GM13976 (cell line): ENCODE measurements around the gene FAM180A.

Experiments
- DNase-seq: peaks from one replicate; pipeline ENCODE4 v3.0.0; 2012; ENCODE audit warnings: low spot score
- CTCF ChIP-seq: IDR thresholded peaks from 2 replicates; pipeline ENCODE4 v1.5.1; 2012; ENCODE audit warnings: borderline replicate concordance, mild to moderate bottlenecking; ENCODE audit not compliant: insufficient read depth; ENCODE audit errors: extremely low read depth, missing control alignments, control extremely low read depth
- in situ Hi-C: fragments of 300-500 bp; cut with MboI; formaldehyde crosslinking; loops from one replicate; pipeline ENCODE4 v1.12.0; 2022; ENCODE audit warnings: low sequenced_read_pairs, mixed read lengths, inconsistent platforms; ENCODE audit not compliant: unreplicated experiment

The FAM180A gene

GRCh38 chr7:135763261-135763660, 14.6 kb upstream of the FAM180A start:
- no peak for TF ChIP-seq CTCF
- no peak for DNase-seq
- in situ Hi-C loops: no loop called here

DNA sequence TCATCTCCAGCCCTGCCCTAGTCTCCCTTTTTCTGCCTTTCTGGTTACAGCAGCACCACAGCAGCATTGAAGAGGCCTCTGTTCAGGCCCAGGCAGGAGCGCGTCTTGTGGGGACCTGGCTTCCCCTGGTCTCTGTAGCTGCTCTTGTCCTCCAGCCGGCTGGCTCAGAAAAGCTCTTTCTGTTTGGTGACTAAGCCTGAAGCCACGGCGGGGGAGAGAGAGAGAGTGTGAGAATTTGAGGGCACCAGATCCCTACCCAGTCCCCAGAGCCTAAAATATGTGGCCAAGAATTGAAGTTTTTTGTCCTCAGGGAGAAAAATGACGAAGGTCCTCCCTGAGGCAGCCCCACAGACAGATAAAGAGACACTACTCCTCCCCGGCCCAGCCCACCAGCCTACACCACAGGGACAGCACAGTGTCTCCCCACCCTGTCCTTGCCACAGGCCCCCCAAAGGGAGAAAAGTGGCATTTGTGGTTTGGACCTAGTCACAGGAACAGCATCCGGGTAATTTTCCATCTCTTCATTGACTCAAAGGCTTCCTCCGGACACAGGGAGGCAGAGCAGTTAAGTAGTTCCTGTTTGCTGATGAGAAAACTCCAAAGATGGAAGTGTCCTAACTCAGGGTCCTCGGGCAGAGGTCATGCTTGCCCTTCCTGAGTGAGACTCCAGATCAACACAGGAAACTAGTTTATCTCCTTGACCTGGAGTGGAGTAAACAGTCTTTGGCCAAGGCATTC, 13.3 kb upstream of the FAM180A start:
- DNase-seq: no peak
- TF ChIP-seq CTCF: no peak
- in situ Hi-C loops: no loop called here

DNA sequence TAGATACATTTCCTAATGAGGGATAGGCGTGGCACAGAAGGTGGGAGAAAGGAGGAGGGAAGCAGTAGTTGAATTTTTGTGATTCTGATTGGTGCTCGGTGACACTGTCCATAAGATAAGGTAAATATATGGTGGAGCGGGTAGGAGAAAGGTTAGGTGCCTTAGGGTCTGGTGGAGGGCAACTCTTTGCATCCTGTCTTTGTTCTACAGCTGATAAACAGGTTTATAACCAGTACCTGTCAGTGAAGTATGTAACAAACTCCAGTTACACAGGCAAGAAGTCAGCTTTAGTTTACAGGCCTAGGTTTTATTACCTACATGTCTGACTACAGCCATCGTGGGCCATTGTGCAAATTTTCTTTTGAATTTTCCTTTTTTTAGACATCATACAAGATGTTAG, 10.9 kb upstream of the FAM180A start:
- in situ Hi-C loops: no loop called here
- TF ChIP-seq CTCF: no peak
- DNase-seq: no peak

GRCh38 chr7:135758531-135758932, 9.9 kb upstream of the FAM180A start:
- no peak for TF ChIP-seq CTCF
- no peak for DNase-seq
- in situ Hi-C loops: no loop called here

DNA sequence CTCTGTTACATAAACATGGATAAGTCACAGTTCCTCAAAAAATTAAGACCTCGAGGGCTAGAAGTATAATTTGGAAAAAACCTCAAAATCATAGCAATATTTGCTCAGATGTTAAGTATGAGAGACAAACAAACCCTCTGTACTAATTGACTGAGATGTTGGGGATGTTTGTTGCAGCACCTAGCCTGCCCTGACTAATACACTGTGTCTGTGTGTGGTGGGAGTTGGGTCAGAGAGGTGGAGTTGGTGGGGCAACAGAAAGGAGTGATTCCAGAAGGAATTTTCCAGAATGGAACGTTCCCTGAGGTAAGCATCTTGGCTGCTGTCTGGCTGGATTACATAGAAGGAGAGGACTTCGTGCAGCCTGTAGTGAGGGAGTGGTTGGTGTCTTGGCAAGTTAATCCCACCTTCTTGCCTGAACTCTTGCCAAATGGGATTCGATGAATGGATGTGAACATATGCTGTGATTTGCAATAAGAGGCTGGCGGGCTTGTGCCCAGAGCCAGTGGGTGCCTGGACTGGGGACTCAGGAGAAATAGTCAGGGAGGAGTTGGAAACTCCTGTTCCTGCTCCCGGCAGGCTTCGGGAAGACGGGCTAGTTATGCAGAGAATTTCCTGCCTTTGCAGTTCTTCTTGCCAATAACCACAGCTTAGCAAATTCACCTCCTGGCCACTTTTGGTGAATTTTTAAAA, 9.3 kb upstream of the FAM180A start:
- in situ Hi-C loops: no loop called here
- TF ChIP-seq CTCF: no peak
- DNase-seq: no peak

DNA sequence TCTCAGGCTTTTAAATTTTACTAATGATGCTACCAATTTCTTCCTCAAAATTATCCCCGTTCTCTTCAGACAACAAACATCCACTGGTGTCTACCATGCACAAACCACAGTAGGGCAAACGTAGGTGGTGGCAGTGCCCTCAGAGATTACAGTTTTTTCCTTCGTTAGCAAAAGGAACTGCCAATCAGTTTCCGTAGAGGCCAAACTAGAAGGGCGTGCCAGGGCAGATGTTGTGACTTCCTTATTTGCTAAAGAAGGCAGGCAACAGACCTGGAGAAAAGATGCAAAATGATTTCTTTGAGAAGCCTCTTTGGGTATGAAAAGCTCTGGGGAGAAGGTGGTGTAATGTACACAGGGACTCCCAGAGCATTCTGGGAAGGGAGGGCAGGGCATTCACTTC, 7.6 kb upstream of the FAM180A start:
- in situ Hi-C loops: no loop called here
- DNase-seq: no peak
- TF ChIP-seq CTCF: no peak
